ENCODE data around the gene VCL. TPM values are rescaled to one million over a fixed set of nuclear protein-coding genes. Genes with fewer than 3 reads are reported as not detected.
A peak's percentile ranks its signal among the peaks of the same experiment; 100 is the strongest.

The VCL gene
- total and polyA plus RNA-seq, 9 of the 15 experiments (the other 6 are each of a cell fraction or from before 2014, with no cell fraction given), result 29.8 to 186 (median 76.4) TPM

DNA sequence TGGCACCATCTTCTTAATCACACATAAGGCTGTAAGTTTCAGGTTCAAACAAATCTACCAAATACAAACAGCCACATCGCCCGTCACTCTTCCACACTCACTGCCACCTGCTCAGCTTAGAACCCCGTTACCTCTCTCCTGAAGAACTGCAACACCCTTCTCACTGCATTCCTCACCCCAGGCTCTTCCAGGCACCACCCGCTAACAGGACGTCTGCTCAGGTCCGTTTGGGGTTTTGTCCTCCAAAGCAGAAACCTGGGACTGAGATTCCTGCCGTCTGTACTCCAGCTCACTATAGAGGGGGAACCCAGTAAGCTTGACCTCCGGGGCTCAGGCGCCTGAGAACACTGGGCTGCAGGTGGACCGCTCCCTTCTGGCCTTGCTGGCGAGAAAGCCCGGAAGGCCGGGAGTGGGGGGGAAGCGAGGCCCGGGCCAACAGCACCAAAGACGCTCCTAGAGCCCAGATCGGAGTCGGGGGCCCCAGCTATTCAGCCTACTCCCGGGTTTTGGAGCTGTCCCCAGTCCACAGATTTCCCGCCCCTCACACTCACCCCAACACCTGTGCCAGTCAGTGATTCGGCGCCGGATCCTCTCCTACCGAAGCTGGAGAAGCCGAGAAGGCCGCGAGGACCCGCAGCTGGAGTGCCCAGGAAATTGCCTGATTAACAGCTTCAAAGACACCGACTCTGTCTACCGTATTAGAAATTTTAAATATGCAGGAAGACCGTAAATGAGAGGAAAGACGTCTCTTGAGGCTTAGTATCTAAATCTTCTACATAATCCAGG, 152.5 kb downstream of the VCL start, which contains the start of gene AP3M1 (continued):
- TF ChIP-seq, protein P1, sequence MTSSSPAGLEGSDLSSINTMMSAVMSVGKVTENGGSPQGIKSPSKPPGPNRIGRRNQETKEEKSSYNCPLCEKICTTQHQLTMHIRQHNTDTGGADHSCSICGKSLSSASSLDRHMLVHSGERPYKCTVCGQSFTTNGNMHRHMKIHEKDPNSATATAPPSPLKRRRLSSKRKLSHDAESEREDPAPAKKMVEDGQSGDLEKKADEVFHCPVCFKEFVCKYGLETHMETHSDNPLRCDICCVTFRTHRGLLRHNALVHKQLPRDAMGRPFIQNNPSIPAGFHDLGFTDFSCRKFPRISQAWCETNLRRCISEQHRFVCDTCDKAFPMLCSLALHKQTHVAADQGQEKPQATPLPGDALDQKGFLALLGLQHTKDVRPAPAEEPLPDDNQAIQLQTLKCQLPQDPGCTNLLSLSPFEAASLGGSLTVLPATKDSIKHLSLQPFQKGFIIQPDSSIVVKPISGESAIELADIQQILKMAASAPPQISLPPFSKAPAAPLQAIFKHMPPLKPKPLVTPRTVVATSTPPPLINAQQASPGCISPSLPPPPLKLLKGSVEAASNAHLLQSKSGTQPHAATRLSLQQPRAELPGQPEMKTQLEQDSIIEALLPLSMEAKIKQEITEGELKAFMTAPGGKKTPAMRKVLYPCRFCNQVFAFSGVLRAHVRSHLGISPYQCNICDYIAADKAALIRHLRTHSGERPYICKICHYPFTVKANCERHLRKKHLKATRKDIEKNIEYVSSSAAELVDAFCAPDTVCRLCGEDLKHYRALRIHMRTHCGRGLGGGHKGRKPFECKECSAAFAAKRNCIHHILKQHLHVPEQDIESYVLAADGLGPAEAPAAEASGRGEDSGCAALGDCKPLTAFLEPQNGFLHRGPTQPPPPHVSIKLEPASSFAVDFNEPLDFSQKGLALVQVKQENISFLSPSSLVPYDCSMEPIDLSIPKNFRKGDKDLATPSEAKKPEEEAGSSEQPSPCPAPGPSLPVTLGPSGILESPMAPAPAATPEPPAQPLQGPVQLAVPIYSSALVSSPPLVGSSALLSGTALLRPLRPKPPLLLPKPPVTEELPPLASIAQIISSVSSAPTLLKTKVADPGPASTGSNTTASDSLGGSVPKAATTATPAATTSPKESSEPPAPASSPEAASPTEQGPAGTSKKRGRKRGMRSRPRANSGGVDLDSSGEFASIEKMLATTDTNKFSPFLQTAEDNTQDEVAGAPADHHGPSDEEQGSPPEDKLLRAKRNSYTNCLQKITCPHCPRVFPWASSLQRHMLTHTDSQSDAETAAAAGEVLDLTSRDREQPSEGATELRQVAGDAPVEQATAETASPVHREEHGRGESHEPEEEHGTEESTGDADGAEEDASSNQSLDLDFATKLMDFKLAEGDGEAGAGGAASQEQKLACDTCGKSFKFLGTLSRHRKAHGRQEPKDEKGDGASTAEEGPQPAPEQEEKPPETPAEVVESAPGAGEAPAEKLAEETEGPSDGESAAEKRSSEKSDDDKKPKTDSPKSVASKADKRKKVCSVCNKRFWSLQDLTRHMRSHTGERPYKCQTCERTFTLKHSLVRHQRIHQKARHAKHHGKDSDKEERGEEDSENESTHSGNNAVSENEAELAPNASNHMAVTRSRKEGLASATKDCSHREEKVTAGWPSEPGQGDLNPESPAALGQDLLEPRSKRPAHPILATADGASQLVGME (CRISPR knock-in tag; IDR thresholded peaks at IDR 0.05), result 0 out of 2 replicates have a peak, but pooled peaks have one; percentile 14
- no peak; the same call in 1 of the 2 replicates for TF ChIP-seq POLR2G (IDR thresholded peaks at IDR 0.05; ENCODE audit: low read depth, low read length)
- TF ChIP-seq, protein P2, sequence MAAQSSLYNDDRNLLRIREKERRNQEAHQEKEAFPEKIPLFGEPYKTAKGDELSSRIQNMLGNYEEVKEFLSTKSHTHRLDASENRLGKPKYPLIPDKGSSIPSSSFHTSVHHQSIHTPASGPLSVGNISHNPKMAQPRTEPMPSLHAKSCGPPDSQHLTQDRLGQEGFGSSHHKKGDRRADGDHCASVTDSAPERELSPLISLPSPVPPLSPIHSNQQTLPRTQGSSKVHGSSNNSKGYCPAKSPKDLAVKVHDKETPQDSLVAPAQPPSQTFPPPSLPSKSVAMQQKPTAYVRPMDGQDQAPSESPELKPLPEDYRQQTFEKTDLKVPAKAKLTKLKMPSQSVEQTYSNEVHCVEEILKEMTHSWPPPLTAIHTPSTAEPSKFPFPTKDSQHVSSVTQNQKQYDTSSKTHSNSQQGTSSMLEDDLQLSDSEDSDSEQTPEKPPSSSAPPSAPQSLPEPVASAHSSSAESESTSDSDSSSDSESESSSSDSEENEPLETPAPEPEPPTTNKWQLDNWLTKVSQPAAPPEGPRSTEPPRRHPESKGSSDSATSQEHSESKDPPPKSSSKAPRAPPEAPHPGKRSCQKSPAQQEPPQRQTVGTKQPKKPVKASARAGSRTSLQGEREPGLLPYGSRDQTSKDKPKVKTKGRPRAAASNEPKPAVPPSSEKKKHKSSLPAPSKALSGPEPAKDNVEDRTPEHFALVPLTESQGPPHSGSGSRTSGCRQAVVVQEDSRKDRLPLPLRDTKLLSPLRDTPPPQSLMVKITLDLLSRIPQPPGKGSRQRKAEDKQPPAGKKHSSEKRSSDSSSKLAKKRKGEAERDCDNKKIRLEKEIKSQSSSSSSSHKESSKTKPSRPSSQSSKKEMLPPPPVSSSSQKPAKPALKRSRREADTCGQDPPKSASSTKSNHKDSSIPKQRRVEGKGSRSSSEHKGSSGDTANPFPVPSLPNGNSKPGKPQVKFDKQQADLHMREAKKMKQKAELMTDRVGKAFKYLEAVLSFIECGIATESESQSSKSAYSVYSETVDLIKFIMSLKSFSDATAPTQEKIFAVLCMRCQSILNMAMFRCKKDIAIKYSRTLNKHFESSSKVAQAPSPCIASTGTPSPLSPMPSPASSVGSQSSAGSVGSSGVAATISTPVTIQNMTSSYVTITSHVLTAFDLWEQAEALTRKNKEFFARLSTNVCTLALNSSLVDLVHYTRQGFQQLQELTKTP (IDR thresholded peaks at IDR 0.05; ENCODE audit: low read depth in 1 of 2, partially characterized antibody in 2 of 2), result peak in 1 of 2 experiments; percentile 40
- TF ChIP-seq ELF1 (tag; IDR thresholded peaks at IDR 0.05), result peak; percentile 70
- TF ChIP-seq, protein P3, sequence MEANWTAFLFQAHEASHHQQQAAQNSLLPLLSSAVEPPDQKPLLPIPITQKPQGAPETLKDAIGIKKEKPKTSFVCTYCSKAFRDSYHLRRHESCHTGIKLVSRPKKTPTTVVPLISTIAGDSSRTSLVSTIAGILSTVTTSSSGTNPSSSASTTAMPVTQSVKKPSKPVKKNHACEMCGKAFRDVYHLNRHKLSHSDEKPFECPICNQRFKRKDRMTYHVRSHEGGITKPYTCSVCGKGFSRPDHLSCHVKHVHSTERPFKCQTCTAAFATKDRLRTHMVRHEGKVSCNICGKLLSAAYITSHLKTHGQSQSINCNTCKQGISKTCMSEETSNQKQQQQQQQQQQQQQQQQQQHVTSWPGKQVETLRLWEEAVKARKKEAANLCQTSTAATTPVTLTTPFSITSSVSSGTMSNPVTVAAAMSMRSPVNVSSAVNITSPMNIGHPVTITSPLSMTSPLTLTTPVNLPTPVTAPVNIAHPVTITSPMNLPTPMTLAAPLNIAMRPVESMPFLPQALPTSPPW (CRISPR knock-in tag; IDR thresholded peaks at IDR 0.05), result peak; percentile 41
- TF ChIP-seq ZBTB17 (CRISPR knock-in tag; IDR thresholded peaks at IDR 0.05), result peak; percentile 60; the same call in 1 of the 2 replicates
- 0 out of 2 replicates have a peak, but pooled peaks have one; percentile 58 for TF ChIP-seq FOXP4 (CRISPR knock-in tag; IDR thresholded peaks at IDR 0.05; ENCODE audit: borderline replicate concordance)
- TF ChIP-seq MAFK (IDR thresholded peaks at IDR 0.05; ENCODE audit: low read length), result no peak
- TF ChIP-seq ZNF41 (CRISPR knock-in tag; conservative IDR thresholded peaks at IDR 0.05), result no peak
- peak; percentile 60; the same call in 1 of the 2 replicates for TF ChIP-seq POLR2AphosphoS5 (IDR thresholded peaks at IDR 0.05; ENCODE audit: control insufficient read depth, insufficient read depth, low read depth, low read length)
- TF ChIP-seq NEUROD1 (IDR thresholded peaks at IDR 0.05; ENCODE audit: borderline replicate concordance, low read depth, low read length, partially characterized antibody), result peak; percentile 69

Data from K562 (cell line).